T-helper 2 cell treated with Interferon-gamma antibody and Interleukin-4, amounts not matched to agents 5 μg/mL and 100 μg/mL, for 36 hours (primary cell): ENCODE results near the gene HPS3.
"Not testable (repeated sequence)": the region's sequence is repeated elsewhere in the genome, so short reads cannot be mapped to it uniquely, and the experiment has no call there.

Source experiments
- DNase-seq: peaks from one replicate; pipeline ENCODE4 v3.0.0; 2021; ENCODE audit warnings: low spot score
- H3K27ac Mint-ChIP-seq: one replicate; pipeline ENCODE4 v1.8.0; 2021; ENCODE audit warnings: mild to moderate bottlenecking, mixed read lengths
- H3K27me3 Mint-ChIP-seq: one replicate; pipeline ENCODE4 v1.8.0; 2021; ENCODE audit warnings: low read depth, mixed read lengths
- H3K36me3 Mint-ChIP-seq: one replicate; pipeline ENCODE4 v1.8.0; 2021; ENCODE audit warnings: low read depth, mixed read lengths
- H3K4me1 Mint-ChIP-seq: one replicate; pipeline ENCODE4 v1.8.0; 2021; ENCODE audit warnings: low read depth, mixed read lengths
- H3K4me3 Mint-ChIP-seq: one replicate; pipeline ENCODE4 v1.8.0; 2022; ENCODE audit warnings: mild to moderate bottlenecking, moderate library complexity, mixed read lengths
- H3K9me3 Mint-ChIP-seq: one replicate; pipeline ENCODE4 v1.8.0; 2021; ENCODE audit warnings: mixed read lengths

Gene HPS3

DNA sequence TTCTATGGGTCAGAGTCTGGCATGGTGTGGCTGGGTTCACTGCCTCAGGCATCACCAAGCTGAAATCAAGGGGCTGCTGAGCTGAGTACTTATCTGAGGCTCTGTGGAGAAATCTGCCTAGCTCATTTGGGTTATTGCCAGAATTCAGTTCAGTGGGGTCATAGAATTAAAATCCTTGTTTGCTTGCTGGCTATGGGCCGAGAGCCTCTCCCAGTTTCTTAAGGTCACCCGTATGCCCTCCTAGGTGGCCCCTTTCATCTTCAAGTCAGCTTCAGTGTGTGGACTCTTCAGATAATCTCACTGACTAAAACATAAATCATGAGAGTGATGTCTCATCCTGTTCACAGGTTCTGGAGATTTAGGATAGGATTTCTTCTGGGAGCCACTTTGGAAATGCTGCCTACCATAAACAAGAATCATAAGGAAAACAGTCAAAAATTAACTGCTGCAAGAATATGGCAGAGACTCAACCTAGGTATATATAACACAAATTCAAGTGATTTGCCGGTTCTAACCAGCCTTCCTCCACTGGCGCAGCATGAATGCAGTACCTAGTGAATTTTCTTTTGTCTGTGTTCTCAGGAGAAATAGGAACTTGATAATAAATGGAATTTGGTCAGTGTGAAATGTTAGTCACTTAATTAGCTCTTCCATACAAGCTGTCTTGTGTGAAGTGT lies 86.9 kb downstream of the HPS3 start:
- Mint-ChIP-seq H3K27me3 (peaks cover 6% of the 10 kb centered on the region), H3K9me3 (no peaks in the 10 kb centered on the region), H3K36me3 (no peaks in the 10 kb centered on the region), H3K27ac (no peak overlapping the region), H3K4me1 (no peaks in the 10 kb centered on the region), H3K4me3 (no peak overlapping the region)
- no peak for DNase-seq

- Mint-ChIP-seq H3K4me1 (no peaks in the 10 kb centered on the region), H3K9me3 (no peaks in the 10 kb centered on the region), H3K36me3 (no peaks in the 10 kb centered on the region), H3K27ac (no peak overlapping the region), H3K27me3 (peaks cover 2% of the 10 kb centered on the region), H3K4me3 (no peak overlapping the region)
- DNase-seq = no peak
Observed at GRCh38 chr3:149217347-149217746, 87.9 kb downstream of the HPS3 start.

DNA sequence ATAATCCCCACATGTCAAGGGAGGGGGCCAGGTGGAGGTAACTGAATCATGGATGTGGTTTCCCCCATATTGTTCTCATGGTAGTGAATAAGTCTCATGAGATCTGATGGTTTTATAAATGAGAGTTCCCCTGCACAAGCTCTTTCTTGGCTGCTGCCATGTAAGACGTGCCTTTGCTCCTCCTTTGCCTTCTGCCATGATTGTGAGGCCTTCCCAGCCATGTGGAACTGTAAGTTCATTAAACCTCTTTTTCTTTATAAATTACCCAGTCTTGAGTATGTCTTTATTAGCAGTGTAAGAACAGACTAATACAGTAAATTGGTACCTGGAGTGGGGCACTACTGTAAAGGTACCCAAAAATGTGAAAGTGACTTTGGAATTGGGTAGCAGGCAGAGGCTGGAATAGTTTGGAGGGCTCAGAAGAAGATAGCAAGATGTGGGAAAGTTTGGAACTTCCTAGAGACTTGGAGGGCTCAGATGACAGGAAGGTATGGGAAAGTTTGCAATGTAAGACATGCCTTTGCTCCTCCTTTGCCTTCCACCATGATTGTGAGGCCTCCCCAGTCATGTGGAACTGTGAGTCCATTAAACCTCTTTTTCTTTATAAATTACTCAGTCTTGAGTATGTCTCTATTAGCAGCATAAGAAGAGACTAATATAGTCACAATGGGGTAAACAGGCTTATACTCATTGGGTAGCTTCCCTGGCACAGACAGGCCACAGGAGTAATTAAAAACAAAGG lies 90.1 kb downstream of the HPS3 start:
- peaks cover 11% of the 10 kb centered on the region for H3K4me1 Mint-ChIP-seq
- not testable (repeated sequence) for H3K27ac Mint-ChIP-seq, DNase-seq, H3K27me3 Mint-ChIP-seq, H3K4me3 Mint-ChIP-seq, H3K9me3 Mint-ChIP-seq, H3K36me3 Mint-ChIP-seq

GRCh38 chr3:149221783-149222517 lies 92.5 kb downstream of the HPS3 start, which contains the start of gene CP:
Gene CP, minus strand, starts transcription at chr3:149221829. Its CDS starts 37 bp downstream, at chr3:149221792.
- DNase-seq = no peak
- Mint-ChIP-seq H3K27ac (no peak within 1 kb of the TSS), H3K27me3 (peaks cover 2% of the 10 kb centered on the region), H3K4me1 (peaks cover 24% of the 10 kb centered on the region), H3K4me3 (no peak within 1 kb of the TSS), H3K36me3 (no peaks in the 10 kb centered on the region), H3K9me3 (no peaks in the 10 kb centered on the region)
